Measurements from ENCODE around the gene TM4SF5. TPM values are rescaled to one million over a fixed set of nuclear protein-coding genes. Genes with fewer than 3 reads are reported as not detected.

The TM4SF5 gene
- total and polyA plus RNA-seq, 2 of the 8 experiments (the other 6 are each of a cell fraction or from before 2014, with no cell fraction given) = not detected

DNA sequence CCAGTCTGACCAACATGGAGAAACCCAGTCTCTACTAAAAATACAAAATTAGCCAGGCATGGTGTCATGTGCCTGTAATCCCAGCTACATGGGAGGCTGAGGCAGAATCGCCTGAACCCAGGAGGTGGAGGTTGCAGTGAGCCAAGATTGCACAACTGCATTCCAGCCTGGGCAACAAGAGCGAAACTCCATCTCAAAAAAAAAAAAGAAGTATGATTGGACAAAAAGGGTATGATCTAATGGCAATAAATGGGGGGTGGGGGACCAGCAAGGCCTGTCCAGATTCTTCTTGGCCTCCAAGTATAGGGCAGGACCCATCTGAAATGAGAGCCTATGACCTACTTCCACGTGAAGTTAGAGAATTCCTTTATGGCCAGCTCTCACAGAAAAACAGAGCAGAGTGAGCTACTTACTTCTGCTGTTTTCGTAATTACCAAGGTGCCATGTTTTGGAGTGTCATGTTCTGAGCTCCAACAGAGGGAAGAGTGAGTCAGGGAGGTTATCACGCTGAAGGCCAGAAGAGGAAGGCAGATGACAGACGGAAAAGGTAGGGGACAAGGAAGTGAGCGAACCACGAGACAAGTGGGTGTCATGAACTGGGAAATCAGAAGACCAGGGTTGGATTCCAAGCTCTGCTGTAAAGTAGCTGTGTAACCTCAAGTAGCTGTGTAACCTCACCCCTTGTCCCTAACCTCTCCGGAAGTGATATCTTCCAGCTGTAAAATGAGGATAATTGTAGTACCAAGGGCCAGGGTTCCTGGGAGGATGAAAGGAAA lies 35.6 kb upstream of the TM4SF5 start (continued):
- TF ChIP-seq MAFK (IDR thresholded peaks at IDR 0.05; ENCODE audit: low read depth, low read length) (no peak), SP2 (IDR thresholded peaks at IDR 0.05; ENCODE audit: low read length) (no peak), KDM1A (IDR thresholded peaks at IDR 0.05; ENCODE audit: borderline replicate concordance, low read length) (no peak), RFX5 (IDR thresholded peaks at IDR 0.05; ENCODE audit: borderline replicate concordance, low read depth, low read length) (no peak)
- TF ChIP-seq, protein P1, sequence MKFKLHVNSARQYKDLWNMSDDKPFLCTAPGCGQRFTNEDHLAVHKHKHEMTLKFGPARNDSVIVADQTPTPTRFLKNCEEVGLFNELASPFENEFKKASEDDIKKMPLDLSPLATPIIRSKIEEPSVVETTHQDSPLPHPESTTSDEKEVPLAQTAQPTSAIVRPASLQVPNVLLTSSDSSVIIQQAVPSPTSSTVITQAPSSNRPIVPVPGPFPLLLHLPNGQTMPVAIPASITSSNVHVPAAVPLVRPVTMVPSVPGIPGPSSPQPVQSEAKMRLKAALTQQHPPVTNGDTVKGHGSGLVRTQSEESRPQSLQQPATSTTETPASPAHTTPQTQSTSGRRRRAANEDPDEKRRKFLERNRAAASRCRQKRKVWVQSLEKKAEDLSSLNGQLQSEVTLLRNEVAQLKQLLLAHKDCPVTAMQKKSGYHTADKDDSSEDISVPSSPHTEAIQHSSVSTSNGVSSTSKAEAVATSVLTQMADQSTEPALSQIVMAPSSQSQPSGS (IDR thresholded peaks at IDR 0.05; ENCODE audit: low read length) = no peak
- TF ChIP-seq, protein P2, sequence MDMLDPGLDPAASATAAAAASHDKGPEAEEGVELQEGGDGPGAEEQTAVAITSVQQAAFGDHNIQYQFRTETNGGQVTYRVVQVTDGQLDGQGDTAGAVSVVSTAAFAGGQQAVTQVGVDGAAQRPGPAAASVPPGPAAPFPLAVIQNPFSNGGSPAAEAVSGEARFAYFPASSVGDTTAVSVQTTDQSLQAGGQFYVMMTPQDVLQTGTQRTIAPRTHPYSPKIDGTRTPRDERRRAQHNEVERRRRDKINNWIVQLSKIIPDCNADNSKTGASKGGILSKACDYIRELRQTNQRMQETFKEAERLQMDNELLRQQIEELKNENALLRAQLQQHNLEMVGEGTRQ (IDR thresholded peaks at IDR 0.05; ENCODE audit: low read length) = no peak
